NCI-H1417 (cell line): ENCODE results near the gene MED26.

Experiments used
- DNase-seq, 3 experiments: peaks; one replicate each; lab custom pipeline; 2025; lab: John Stamatoyannopoulos, UW

Gene MED26

GRCh38 chr19:16537111-16537510, 90.9 kb downstream of the MED26 start:
- no peak for DNase-seq

GRCh38 chr19:16536130-16536529, 91.9 kb downstream of the MED26 start:
- DNase-seq, result no peak

GRCh38 chr19:16535381-16535780, 92.6 kb downstream of the MED26 start:
- no peak for DNase-seq

- no peak for DNase-seq
These were observed 95.4 kb downstream of the MED26 start for GRCh38 chr19:16532440-16533234.

GRCh38 chr19:16531380-16531669, 96.7 kb downstream of the MED26 start:
- DNase-seq, result no peak

- DNase-seq, result no peak
These were observed 97.2 kb downstream of the MED26 start for GRCh38 chr19:16530540-16531379.

GRCh38 chr19:16529466-16530144, 98.4 kb downstream of the MED26 start:
- DNase-seq, result no peak

- DNase-seq, result no peak
These were observed 100.0 kb downstream of the MED26 start for GRCh38 chr19:16527971-16528521.

DNA sequence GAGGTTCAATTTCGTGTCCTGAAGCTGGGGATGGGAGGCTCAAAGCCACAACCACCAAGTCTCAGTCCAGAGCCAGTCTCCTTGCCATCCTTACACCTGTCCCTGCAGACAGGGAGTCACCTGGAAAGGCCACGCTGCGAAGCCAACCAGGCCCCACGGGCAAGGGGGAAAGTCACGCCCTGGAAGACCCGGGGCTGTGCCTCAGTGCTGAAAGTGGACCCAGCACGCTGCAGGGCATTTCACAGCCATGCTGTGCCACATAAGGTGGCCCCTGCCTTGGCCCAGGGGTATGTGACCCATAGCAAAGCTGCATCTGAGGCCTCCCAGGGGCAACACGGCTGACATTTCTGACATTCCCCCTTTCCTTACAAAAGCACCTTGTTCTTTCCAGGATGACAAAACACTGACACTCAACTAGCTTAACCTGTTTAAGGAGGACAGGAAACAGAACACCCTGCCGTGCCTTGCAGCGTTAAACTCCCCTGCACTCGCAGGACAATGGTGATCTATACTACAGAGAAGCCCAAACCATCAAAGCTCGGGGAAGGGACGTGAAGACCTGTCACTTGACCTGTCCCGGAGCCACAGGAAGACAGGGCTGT, 100.6 kb downstream of the MED26 start:
- no peak for DNase-seq

- DNase-seq, result no peak
These were observed 102.1 kb downstream of the MED26 start for GRCh38 chr19:16525751-16526481.

DNA sequence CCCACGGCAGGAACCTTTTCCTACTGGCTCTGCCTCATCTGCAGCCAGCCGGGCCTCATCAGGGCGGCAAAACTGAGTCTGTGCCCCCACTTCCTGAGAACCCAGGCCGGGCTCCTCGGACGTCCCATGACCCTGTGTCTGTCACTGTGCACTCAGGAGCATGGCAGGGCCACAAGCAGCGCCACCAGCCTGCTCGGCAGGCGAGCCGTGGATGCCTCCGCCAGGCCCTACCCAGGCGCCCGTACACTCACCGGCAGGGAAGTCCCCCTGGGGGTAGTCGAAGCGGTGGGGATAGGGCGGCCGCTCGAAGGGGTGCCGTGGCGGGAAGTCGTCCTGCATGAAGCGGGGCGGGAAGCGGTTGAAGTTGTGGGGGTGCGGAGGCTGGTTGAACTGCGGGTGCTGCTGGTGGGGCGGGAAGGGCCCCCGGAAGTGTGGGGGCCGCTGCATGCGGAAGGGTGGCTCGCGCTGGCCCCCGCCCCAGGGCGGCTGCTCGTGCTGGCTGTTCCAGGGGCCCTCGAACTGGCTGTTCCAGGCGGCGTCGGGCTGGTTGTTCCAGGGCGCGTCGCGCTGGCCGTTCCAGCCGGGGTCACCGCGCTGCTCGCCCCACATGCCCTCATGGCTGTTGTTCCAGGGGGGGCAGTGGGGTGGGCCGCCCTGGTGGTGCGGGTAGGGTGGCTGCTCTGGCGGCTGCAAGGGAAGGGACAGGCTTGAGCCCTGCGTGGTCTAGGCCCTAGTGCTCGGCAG, 102.8 kb downstream of the MED26 start:
- no peak for DNase-seq
